ENCODE measurements around the gene RAB6A.

The RAB6A gene

GRCh38 chr11:73656985-73657384 lies 103.9 kb downstream of the RAB6A start:
- no peak overlapping the region for H3K4me2 ChIP-seq (ENCODE audit: low read depth, low read length)
- H3F3A ChIP-seq (ENCODE audit: insufficient read depth, low read length) = no peaks in the 10 kb centered on the region
- H3K4me3 ChIP-seq (ENCODE audit: low read length) = no peak overlapping the region
- TF ChIP-seq EZH2phosphoT487 (IDR thresholded peaks at IDR 0.05; ENCODE audit: low read length) (no peak), EZH2 (optimal IDR thresholded peaks at IDR 0.05; ENCODE audit: low read depth, low read length) (no peak), CTCF (IDR thresholded peaks at IDR 0.05; ENCODE audit: low read length) (no peak)
- no peaks in the 10 kb centered on the region for H4K20me1 ChIP-seq (ENCODE audit: insufficient read depth, low read length)
- H3K9ac ChIP-seq (ENCODE audit: low read length) = no peak overlapping the region
- H3K9me2 ChIP-seq (replicated peaks; ENCODE audit: insufficient read depth, low read length) = no peaks in the 10 kb centered on the region
- no peak overlapping the region for H3K27ac ChIP-seq (ENCODE audit: low read length)
- H3K79me2 ChIP-seq (ENCODE audit: low read length) = no peaks in the 10 kb centered on the region
- no peaks in the 10 kb centered on the region for H3K36me3 ChIP-seq (replicated peaks; ENCODE audit: insufficient read depth, low read length)
- H3K4me1 ChIP-seq (ENCODE audit: low read length) = no peaks in the 10 kb centered on the region
- DNase-seq = no peak
- no peak overlapping the region for H2AFZ ChIP-seq (ENCODE audit: low read length)
- H3K27me3 ChIP-seq (replicated peaks; ENCODE audit: insufficient read depth, low read length) = no peaks in the 10 kb centered on the region
- no peaks in the 10 kb centered on the region for H3K9me3 ChIP-seq (replicated peaks; ENCODE audit: insufficient read depth, low read length)

GRCh38 chr11:73655686-73656085 lies 105.2 kb downstream of the RAB6A start:
- Histone ChIP-seq H3F3A (ENCODE audit: insufficient read depth, low read length) (no peaks in the 10 kb centered on the region), H2AFZ (ENCODE audit: low read length) (no peak overlapping the region), H3K9ac (ENCODE audit: low read length) (no peak overlapping the region), H3K9me2 (replicated peaks; ENCODE audit: insufficient read depth, low read length) (no peaks in the 10 kb centered on the region), H4K20me1 (ENCODE audit: insufficient read depth, low read length) (no peaks in the 10 kb centered on the region), H3K9me3 (replicated peaks; ENCODE audit: insufficient read depth, low read length) (no peaks in the 10 kb centered on the region), H3K79me2 (ENCODE audit: low read length) (no peaks in the 10 kb centered on the region), H3K36me3 (replicated peaks; ENCODE audit: insufficient read depth, low read length) (no peaks in the 10 kb centered on the region), H3K27ac (ENCODE audit: low read length) (no peak overlapping the region), H3K4me1 (ENCODE audit: low read length) (no peaks in the 10 kb centered on the region), H3K4me2 (ENCODE audit: low read depth, low read length) (no peak overlapping the region), H3K27me3 (replicated peaks; ENCODE audit: insufficient read depth, low read length) (no peaks in the 10 kb centered on the region), H3K4me3 (ENCODE audit: low read length) (no peak overlapping the region)
- TF ChIP-seq EZH2 (optimal IDR thresholded peaks at IDR 0.05; ENCODE audit: low read depth, low read length) (no peak), EZH2phosphoT487 (IDR thresholded peaks at IDR 0.05; ENCODE audit: low read length) (no peak), CTCF (IDR thresholded peaks at IDR 0.05; ENCODE audit: low read length) (no peak)
- no peak for DNase-seq

GRCh38 chr11:73654482-73655021 lies 106.3 kb downstream of the RAB6A start:
- TF ChIP-seq CTCF (IDR thresholded peaks at IDR 0.05; ENCODE audit: low read length) = no peak
- no peak for TF ChIP-seq EZH2phosphoT487 (IDR thresholded peaks at IDR 0.05; ENCODE audit: low read length)
- TF ChIP-seq EZH2 (optimal IDR thresholded peaks at IDR 0.05; ENCODE audit: low read depth, low read length) = no peak
- Histone ChIP-seq H3K9ac (ENCODE audit: low read length) (no peak overlapping the region), H3F3A (ENCODE audit: insufficient read depth, low read length) (no peaks in the 10 kb centered on the region)

More at GRCh38 chr11:73654482-73655021, 106.3 kb downstream of the RAB6A start:
- Histone ChIP-seq H3K4me3 (ENCODE audit: low read length) (no peak overlapping the region), H3K36me3 (replicated peaks; ENCODE audit: insufficient read depth, low read length) (no peaks in the 10 kb centered on the region), H3K4me2 (ENCODE audit: low read depth, low read length) (no peak overlapping the region), H3K27me3 (replicated peaks; ENCODE audit: insufficient read depth, low read length) (no peaks in the 10 kb centered on the region), H3K4me1 (ENCODE audit: low read length) (no peaks in the 10 kb centered on the region), H3K9me2 (replicated peaks; ENCODE audit: insufficient read depth, low read length) (no peaks in the 10 kb centered on the region), H3K9me3 (replicated peaks; ENCODE audit: insufficient read depth, low read length) (no peaks in the 10 kb centered on the region), H3K79me2 (ENCODE audit: low read length) (no peaks in the 10 kb centered on the region), H3K27ac (ENCODE audit: low read length) (no peak overlapping the region), H2AFZ (ENCODE audit: low read length) (no peak overlapping the region), H4K20me1 (ENCODE audit: insufficient read depth, low read length) (no peaks in the 10 kb centered on the region)
- no peak for DNase-seq

Data from MM.1S (cell line).